Measurements from ENCODE around the gene DAP.

- TF ChIP-seq CTCF (IDR thresholded peaks at IDR 0.05; ENCODE audit: insufficient read depth, low read length, poor library complexity, severe bottlenecking) (no peak), EZH2phosphoT487 (conservative IDR thresholded peaks at IDR 0.05; ENCODE audit: low read length) (no peak)
Observed at GRCh38 chr5:10706326-10706725, 54.7 kb downstream of the DAP start.

All from SU-DHL-6 (cell line).